ENCODE data around the gene TCHHL1. TPM values are rescaled to one million over a fixed set of nuclear protein-coding genes. Genes with fewer than 3 reads are reported as not detected.

Gene TCHHL1
- total and polyA plus RNA-seq, 2 of the 13 experiments (the other 11 are each of a cell fraction or from before 2014, with no cell fraction given): not detected

- CTCF ChIA-PET (ENCODE audit: low intra/inter-chr PET ratio, low total read pairs): no interaction called here
- Histone ChIP-seq H3K27ac (ENCODE audit: extremely low read length, insufficient read depth, low read length) (no peak overlapping the region), H3K27me3 (ENCODE audit: control insufficient read depth in 1 of 2, insufficient read depth in 2 of 2, low read length in 2 of 2) (peaks cover 5 to 49% of the 10 kb centered on the region in 2 experiments; a peak in 3 of 5 replicates)
These were observed 20.6 kb upstream of the TCHHL1 start for GRCh38 chr1:152109231-152109997.

More at GRCh38 chr1:152109231-152109997, 20.6 kb upstream of the TCHHL1 start:
- Histone ChIP-seq H3K36me3 (replicated peaks in 1 of 2; ENCODE audit: control insufficient read depth in 1 of 2, insufficient read depth in 2 of 2, low read length in 2 of 2) (no peaks in the 10 kb centered on the region), H4K20me1 (ENCODE audit: insufficient read depth, low read length) (no peaks in the 10 kb centered on the region), H3K4me1 (ENCODE audit: insufficient read depth, low read length) (no peaks in the 10 kb centered on the region), H3K4me3 (replicated peaks in 1 of 3; ENCODE audit: insufficient read depth in 1 of 3, low read depth in 2 of 3, low read length in 3 of 3) (no peak overlapping the region), H3K9me3 (ENCODE audit: low read length) (no peaks in the 10 kb centered on the region), H3K79me2 (ENCODE audit: insufficient read depth, low read length) (no peaks in the 10 kb centered on the region), H3K9ac (ENCODE audit: insufficient read depth, low read depth, low read length) (no peak overlapping the region), H3K4me2 (ENCODE audit: low read depth, low read length) (no peak overlapping the region), H2AFZ (ENCODE audit: low read length) (no peak overlapping the region)
- TF ChIP-seq HNF4A (CRISPR knock-in tag; IDR thresholded peaks at IDR 0.05) (no peak), ZNF839 (CRISPR knock-in tag; IDR thresholded peaks at IDR 0.05; ENCODE audit: borderline replicate concordance) (no peak), ZNF780A (CRISPR knock-in tag; IDR thresholded peaks at IDR 0.05) (no peak), ZNF724P (CRISPR knock-in tag; IDR thresholded peaks at IDR 0.05; ENCODE audit: borderline replicate concordance) (no peak), ATF7 (IDR thresholded peaks at IDR 0.05) (no peak), ATF7 (CRISPR knock-in tag; IDR thresholded peaks at IDR 0.05) (no peak), NRL (CRISPR knock-in tag; IDR thresholded peaks at IDR 0.05; ENCODE audit: borderline replicate concordance) (no peak), ZFP62 (CRISPR knock-in tag; IDR thresholded peaks at IDR 0.05) (no peak), ZNF580 (CRISPR knock-in tag; IDR thresholded peaks at IDR 0.05; ENCODE audit: borderline replicate concordance, low read depth) (no peak), ZNF7 (CRISPR knock-in tag; IDR thresholded peaks at IDR 0.05) (no peak), ZNF619 (CRISPR knock-in tag; IDR thresholded peaks at IDR 0.05) (no peak), ZMAT3 (CRISPR knock-in tag; conservative IDR thresholded peaks at IDR 0.05) (no peak), HOXA5 (CRISPR knock-in tag; IDR thresholded peaks at IDR 0.05) (no peak), ZHX2 (IDR thresholded peaks at IDR 0.05; ENCODE audit: low read depth) (no peak), ZHX2 (CRISPR knock-in tag; IDR thresholded peaks at IDR 0.05; ENCODE audit: borderline replicate concordance) (no peak)
- in situ Hi-C loops (cut with HindIII; ENCODE audit: extremely low pct_ligation_motif_present, low pct_unique_long_range_greater_than_20kb): no loop called here
- intact Hi-C loops (cut with micrococcal nuclease; ENCODE audit: unreplicated experiment): no loop called here
- no peak for DNase-seq (ENCODE audit: low spot score)
- 58% methylated on average over 31 of the region's 31 CpGs for WGBS (ENCODE audit: low lambda C conversion rate)
- no TSS peak for BruUV-seq (replicated peaks)
- POLR2A ChIA-PET: no interaction called here
- FAIRE-seq: no peak
- ATAC-seq: no peak

All from HepG2 (cell line).